Measurements from ENCODE around the gene EHD3. TPM values are rescaled to one million over a fixed set of nuclear protein-coding genes. Genes with fewer than 3 reads are reported as not detected.

Gene EHD3
- total and polyA plus RNA-seq, 2 of the 13 experiments (the other 11 are each of a cell fraction or from before 2014, with no cell fraction given), result 0.20 to 0.69 TPM

DNA sequence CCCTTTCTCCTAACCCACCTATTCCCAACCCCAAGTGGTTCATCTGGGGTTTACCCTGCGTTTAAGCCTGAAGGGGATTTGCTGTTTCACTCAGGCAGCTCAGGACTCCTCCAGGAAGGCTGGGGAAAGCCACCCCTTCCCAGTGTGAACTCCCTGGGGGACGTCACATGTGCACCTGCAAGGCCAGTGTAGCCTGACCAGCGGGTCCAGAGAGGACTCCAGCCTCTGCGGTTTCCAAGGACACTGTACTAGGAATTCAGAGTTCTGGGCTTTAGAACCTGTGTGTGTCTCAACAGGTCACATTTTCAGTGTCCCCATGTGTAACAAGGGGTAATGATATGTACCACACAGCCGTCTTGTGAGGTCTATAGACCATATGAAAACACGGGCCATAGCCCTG is 17.9 kb downstream of the EHD3 start:
- no peaks in the 10 kb centered on the region for H3K36me3 ChIP-seq (replicated peaks in 1 of 2; ENCODE audit: control insufficient read depth in 1 of 2, insufficient read depth in 2 of 2, low read length in 2 of 2)
- H3K9me3 ChIP-seq (ENCODE audit: low read length), result no peaks in the 10 kb centered on the region
- no peak overlapping the region for H3K4me2 ChIP-seq (ENCODE audit: low read depth, low read length)
- H3K4me1 ChIP-seq (ENCODE audit: insufficient read depth, low read length), result no peaks in the 10 kb centered on the region
- peak; percentile 30; the same call in 2 of the 3 replicates for ATAC-seq
- WGBS (ENCODE audit: low lambda C conversion rate), result 7% methylated on average over 6 of the region's 6 CpGs
- CTCF ChIA-PET (ENCODE audit: low intra/inter-chr PET ratio, low total read pairs), result no interaction called here
- H3K9ac ChIP-seq (ENCODE audit: insufficient read depth, low read depth, low read length), result no peak overlapping the region
- H3K4me3 ChIP-seq (replicated peaks in 1 of 3; ENCODE audit: insufficient read depth in 1 of 3, low read depth in 2 of 3, low read length in 3 of 3), result no peak overlapping the region
- no peak overlapping the region for H2AFZ ChIP-seq (ENCODE audit: low read length)
- peaks cover 2 to 16% of the 10 kb centered on the region in 2 experiments; a peak in 3 of 5 replicates for H3K27me3 ChIP-seq (ENCODE audit: control insufficient read depth in 1 of 2, insufficient read depth in 2 of 2, low read length in 2 of 2)
- no peaks in the 10 kb centered on the region for H4K20me1 ChIP-seq (ENCODE audit: insufficient read depth, low read length)
- no peak for DNase-seq (ENCODE audit: low spot score)
- BruUV-seq (replicated peaks), result no TSS peak
- FAIRE-seq, result no peak
- in situ Hi-C loops (cut with HindIII; ENCODE audit: extremely low pct_ligation_motif_present, low pct_unique_long_range_greater_than_20kb), result no loop called here
- intact Hi-C loops (cut with micrococcal nuclease; ENCODE audit: unreplicated experiment), result no loop called here
- H3K27ac ChIP-seq (ENCODE audit: extremely low read length, insufficient read depth, low read length), result no peak overlapping the region
- no peaks in the 10 kb centered on the region for H3K79me2 ChIP-seq (ENCODE audit: insufficient read depth, low read length)
- POLR2A ChIA-PET, result no interaction called here
- TF ChIP-seq ZNF354B (CRISPR knock-in tag; IDR thresholded peaks at IDR 0.05) (no peak), AGO2 (optimal IDR thresholded peaks at IDR 0.05; ENCODE audit: low read depth, low read length) (no peak), HOXA3 (CRISPR knock-in tag; IDR thresholded peaks at IDR 0.05) (no peak), ZNF558 (CRISPR knock-in tag; IDR thresholded peaks at IDR 0.05; ENCODE audit: borderline replicate concordance) (no peak), ZNF589 (CRISPR knock-in tag; conservative IDR thresholded peaks at IDR 0.05) (no peak), NRL (CRISPR knock-in tag; IDR thresholded peaks at IDR 0.05; ENCODE audit: borderline replicate concordance) (no peak), MAFK (conservative IDR thresholded peaks at IDR 0.05 in 1 of 2, IDR thresholded peaks at IDR 0.05 in 1 of 2; ENCODE audit: low read length in 2 of 2) (no peak), MTA3 (CRISPR knock-in tag; IDR thresholded peaks at IDR 0.05) (no peak), MEIS2 (CRISPR knock-in tag; IDR thresholded peaks at IDR 0.05) (no peak), ONECUT2 (CRISPR knock-in tag; IDR thresholded peaks at IDR 0.05) (no peak), ZNF543 (CRISPR knock-in tag; IDR thresholded peaks at IDR 0.05) (no peak)
- TF ChIP-seq, protein P1, sequence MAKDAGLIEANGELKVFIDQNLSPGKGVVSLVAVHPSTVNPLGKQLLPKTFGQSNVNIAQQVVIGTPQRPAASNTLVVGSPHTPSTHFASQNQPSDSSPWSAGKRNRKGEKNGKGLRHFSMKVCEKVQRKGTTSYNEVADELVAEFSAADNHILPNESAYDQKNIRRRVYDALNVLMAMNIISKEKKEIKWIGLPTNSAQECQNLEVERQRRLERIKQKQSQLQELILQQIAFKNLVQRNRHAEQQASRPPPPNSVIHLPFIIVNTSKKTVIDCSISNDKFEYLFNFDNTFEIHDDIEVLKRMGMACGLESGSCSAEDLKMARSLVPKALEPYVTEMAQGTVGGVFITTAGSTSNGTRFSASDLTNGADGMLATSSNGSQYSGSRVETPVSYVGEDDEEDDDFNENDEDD (CRISPR knock-in tag; IDR thresholded peaks at IDR 0.05; ENCODE audit: borderline replicate concordance), result no peak
- TF ChIP-seq, protein P2, sequence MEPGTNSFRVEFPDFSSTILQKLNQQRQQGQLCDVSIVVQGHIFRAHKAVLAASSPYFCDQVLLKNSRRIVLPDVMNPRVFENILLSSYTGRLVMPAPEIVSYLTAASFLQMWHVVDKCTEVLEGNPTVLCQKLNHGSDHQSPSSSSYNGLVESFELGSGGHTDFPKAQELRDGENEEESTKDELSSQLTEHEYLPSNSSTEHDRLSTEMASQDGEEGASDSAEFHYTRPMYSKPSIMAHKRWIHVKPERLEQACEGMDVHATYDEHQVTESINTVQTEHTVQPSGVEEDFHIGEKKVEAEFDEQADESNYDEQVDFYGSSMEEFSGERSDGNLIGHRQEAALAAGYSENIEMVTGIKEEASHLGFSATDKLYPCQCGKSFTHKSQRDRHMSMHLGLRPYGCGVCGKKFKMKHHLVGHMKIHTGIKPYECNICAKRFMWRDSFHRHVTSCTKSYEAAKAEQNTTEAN (CRISPR knock-in tag; conservative IDR thresholded peaks at IDR 0.05), result no peak
- TF ChIP-seq, protein P3, sequence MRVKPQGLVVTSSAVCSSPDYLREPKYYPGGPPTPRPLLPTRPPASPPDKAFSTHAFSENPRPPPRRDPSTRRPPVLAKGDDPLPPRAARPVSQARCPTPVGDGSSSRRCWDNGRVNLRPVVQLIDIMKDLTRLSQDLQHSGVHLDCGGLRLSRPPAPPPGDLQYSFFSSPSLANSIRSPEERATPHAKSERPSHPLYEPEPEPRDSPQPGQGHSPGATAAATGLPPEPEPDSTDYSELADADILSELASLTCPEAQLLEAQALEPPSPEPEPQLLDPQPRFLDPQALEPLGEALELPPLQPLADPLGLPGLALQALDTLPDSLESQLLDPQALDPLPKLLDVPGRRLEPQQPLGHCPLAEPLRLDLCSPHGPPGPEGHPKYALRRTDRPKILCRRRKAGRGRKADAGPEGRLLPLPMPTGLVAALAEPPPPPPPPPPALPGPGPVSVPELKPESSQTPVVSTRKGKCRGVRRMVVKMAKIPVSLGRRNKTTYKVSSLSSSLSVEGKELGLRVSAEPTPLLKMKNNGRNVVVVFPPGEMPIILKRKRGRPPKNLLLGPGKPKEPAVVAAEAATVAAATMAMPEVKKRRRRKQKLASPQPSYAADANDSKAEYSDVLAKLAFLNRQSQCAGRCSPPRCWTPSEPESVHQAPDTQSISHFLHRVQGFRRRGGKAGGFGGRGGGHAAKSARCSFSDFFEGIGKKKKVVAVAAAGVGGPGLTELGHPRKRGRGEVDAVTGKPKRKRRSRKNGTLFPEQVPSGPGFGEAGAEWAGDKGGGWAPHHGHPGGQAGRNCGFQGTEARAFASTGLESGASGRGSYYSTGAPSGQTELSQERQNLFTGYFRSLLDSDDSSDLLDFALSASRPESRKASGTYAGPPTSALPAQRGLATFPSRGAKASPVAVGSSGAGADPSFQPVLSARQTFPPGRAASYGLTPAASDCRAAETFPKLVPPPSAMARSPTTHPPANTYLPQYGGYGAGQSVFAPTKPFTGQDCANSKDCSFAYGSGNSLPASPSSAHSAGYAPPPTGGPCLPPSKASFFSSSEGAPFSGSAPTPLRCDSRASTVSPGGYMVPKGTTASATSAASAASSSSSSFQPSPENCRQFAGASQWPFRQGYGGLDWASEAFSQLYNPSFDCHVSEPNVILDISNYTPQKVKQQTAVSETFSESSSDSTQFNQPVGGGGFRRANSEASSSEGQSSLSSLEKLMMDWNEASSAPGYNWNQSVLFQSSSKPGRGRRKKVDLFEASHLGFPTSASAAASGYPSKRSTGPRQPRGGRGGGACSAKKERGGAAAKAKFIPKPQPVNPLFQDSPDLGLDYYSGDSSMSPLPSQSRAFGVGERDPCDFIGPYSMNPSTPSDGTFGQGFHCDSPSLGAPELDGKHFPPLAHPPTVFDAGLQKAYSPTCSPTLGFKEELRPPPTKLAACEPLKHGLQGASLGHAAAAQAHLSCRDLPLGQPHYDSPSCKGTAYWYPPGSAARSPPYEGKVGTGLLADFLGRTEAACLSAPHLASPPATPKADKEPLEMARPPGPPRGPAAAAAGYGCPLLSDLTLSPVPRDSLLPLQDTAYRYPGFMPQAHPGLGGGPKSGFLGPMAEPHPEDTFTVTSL (CRISPR knock-in tag; IDR thresholded peaks at IDR 0.05; ENCODE audit: borderline replicate concordance), result no peak
- TF ChIP-seq, protein P4, sequence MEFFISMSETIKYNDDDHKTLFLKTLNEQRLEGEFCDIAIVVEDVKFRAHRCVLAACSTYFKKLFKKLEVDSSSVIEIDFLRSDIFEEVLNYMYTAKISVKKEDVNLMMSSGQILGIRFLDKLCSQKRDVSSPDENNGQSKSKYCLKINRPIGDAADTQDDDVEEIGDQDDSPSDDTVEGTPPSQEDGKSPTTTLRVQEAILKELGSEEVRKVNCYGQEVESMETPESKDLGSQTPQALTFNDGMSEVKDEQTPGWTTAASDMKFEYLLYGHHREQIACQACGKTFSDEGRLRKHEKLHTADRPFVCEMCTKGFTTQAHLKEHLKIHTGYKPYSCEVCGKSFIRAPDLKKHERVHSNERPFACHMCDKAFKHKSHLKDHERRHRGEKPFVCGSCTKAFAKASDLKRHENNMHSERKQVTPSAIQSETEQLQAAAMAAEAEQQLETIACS (CRISPR knock-in tag; IDR thresholded peaks at IDR 0.05), result no peak

Measured in HepG2 (cell line).